Glomerular visceral epithelial cell (primary cell): ENCODE data around the gene OLFML2A.
"Not testable (repeated sequence)": the region's sequence is repeated elsewhere in the genome, so short reads cannot be mapped to it uniquely, and the experiment has no call there.

Experiments
- DNase-seq: peaks from one replicate; pipeline ENCODE4 v3.0.0-alpha.2; 2016; ENCODE audit errors: extremely low spot score

The OLFML2A gene

GRCh38 chr9:124820698-124821623, 44.0 kb downstream of the OLFML2A start:
- no peak for DNase-seq

- DNase-seq: no peak
Measured at GRCh38 chr9:124828489-124829333, 51.8 kb downstream of the OLFML2A start.

GRCh38 chr9:124829334-124829669, 52.4 kb downstream of the OLFML2A start:
- no peak for DNase-seq

GRCh38 chr9:124830593-124830992, 53.7 kb downstream of the OLFML2A start:
- no peak for DNase-seq

GRCh38 chr9:124831642-124832364, 54.9 kb downstream of the OLFML2A start:
- DNase-seq: no peak

GRCh38 chr9:124834591-124834990, 57.7 kb downstream of the OLFML2A start:
- DNase-seq: peak; percentile 87

- peak; percentile 93 for DNase-seq
Measured at GRCh38 chr9:124835026-124835557, 58.2 kb downstream of the OLFML2A start.

- DNase-seq: not testable (repeated sequence)
Measured at GRCh38 chr9:124838132-124838531, 61.2 kb downstream of the OLFML2A start.

- DNase-seq: not testable (repeated sequence)
Measured at GRCh38 chr9:124838567-124839275, 61.8 kb downstream of the OLFML2A start.

GRCh38 chr9:124839612-124840299, 62.8 kb downstream of the OLFML2A start:
- DNase-seq: no peak

- no peak for DNase-seq
Measured at GRCh38 chr9:124840300-124840833, 63.4 kb downstream of the OLFML2A start.

GRCh38 chr9:124841075-124841821, 64.3 kb downstream of the OLFML2A start:
- DNase-seq: no peak

- no peak for DNase-seq
Measured at GRCh38 chr9:124843456-124844034, 66.6 kb downstream of the OLFML2A start.

GRCh38 chr9:124844291-124844690, 67.4 kb downstream of the OLFML2A start:
- DNase-seq: no peak

GRCh38 chr9:124846467-124846866, 69.5 kb downstream of the OLFML2A start:
- DNase-seq: not testable (repeated sequence)

- no peak for DNase-seq
Measured at GRCh38 chr9:124846969-124847368, 70.0 kb downstream of the OLFML2A start.

- DNase-seq: no peak
Measured at GRCh38 chr9:124849801-124850200, 72.9 kb downstream of the OLFML2A start.

GRCh38 chr9:124852121-124852828, 75.3 kb downstream of the OLFML2A start:
- no peak for DNase-seq
